SK-N-SH treated with all-trans-retinoic acid at 6 μM for 48 hours (cell line): Measurements from ENCODE around the gene SLC1A5.

Source experiments
- ARNTL ChIP-seq: fragments of 450-650 bp; formaldehyde crosslinking; IDR thresholded peaks from 2 replicates; pipeline ENCODE4 v1.5.0; 2020; ENCODE audit warnings: low read depth, mild to moderate bottlenecking, moderate library complexity, borderline replicate concordance
- GLIS3 ChIP-seq: fragments of 250-450 bp; sonication (Bioruptor Pico); IDR thresholded peaks from 2 replicates; pipeline ENCODE4 v1.5.0; 2020; ENCODE audit warnings: mild to moderate bottlenecking, moderate library complexity
- POU6F1 ChIP-seq: fragments of 250-450 bp; sonication (Bioruptor Pico); IDR thresholded peaks from 2 replicates; pipeline ENCODE4 v1.8.0; 2021; ENCODE audit warnings: low read depth, mild to moderate bottlenecking, moderate library complexity, borderline replicate concordance
- PPARA ChIP-seq: fragments of 250-450 bp; sonication (Bioruptor Pico); IDR thresholded peaks from 2 replicates; pipeline ENCODE4 v1.5.0; 2020; ENCODE audit warnings: mild to moderate bottlenecking, borderline replicate concordance
- RARB ChIP-seq: fragments of 250-450 bp; sonication (Bioruptor Pico); IDR thresholded peaks from 2 replicates; pipeline ENCODE4 v1.8.0; 2021; ENCODE audit warnings: mild to moderate bottlenecking, moderate library complexity
- TOX ChIP-seq: fragments of 250-450 bp; sonication (Bioruptor Pico); IDR thresholded peaks from 2 replicates; pipeline ENCODE4 v1.8.0; 2021; ENCODE audit warnings: mild to moderate bottlenecking, moderate library complexity, borderline replicate concordance
- ZC3H10 ChIP-seq: fragments of 250-450 bp; sonication (Bioruptor Pico); IDR thresholded peaks from 2 replicates; pipeline ENCODE4 v1.5.1; 2021; ENCODE audit warnings: mild to moderate bottlenecking, moderate library complexity
- ZFP3 ChIP-seq: fragments of 250-450 bp; sonication (Bioruptor Pico); IDR thresholded peaks from 2 replicates; pipeline ENCODE4 v1.5.0; 2020; ENCODE audit warnings: mild to moderate bottlenecking, moderate library complexity
- ZFP30 ChIP-seq: fragments of 450-650 bp; formaldehyde crosslinking; IDR thresholded peaks from 2 replicates; pipeline ENCODE4 v1.5.0; 2022; ENCODE audit warnings: mild to moderate bottlenecking, moderate library complexity
- ZNF565 ChIP-seq: fragments of 450-650 bp; formaldehyde crosslinking; conservative IDR thresholded peaks from 2 replicates; pipeline ENCODE4 v1.5.0; 2020; ENCODE audit warnings: low read depth, mild to moderate bottlenecking, moderate library complexity
- ZNF8 ChIP-seq: fragments of 450-650 bp; formaldehyde crosslinking; IDR thresholded peaks from 2 replicates; pipeline ENCODE4 v1.5.0; 2020; ENCODE audit warnings: mild to moderate bottlenecking, moderate library complexity
- TF ChIP-seq, protein P1 (sequence below): fragments of 250-450 bp; sonication (Bioruptor Pico); IDR thresholded peaks from 2 replicates; pipeline ENCODE4 v1.5.1; 2021; ENCODE audit warnings: mild to moderate bottlenecking, moderate library complexity
- TF ChIP-seq, protein P2 (sequence below): fragments of 250-450 bp; sonication (Bioruptor Pico); IDR thresholded peaks from 2 replicates; pipeline ENCODE4 v1.5.0; 2020; ENCODE audit warnings: mild to moderate bottlenecking, moderate library complexity
- TF ChIP-seq, protein P3 (sequence below): fragments of 250-450 bp; sonication (Bioruptor Pico); IDR thresholded peaks from 2 replicates; pipeline ENCODE4 v1.8.0; 2020; ENCODE audit warnings: mild to moderate bottlenecking, moderate library complexity, borderline replicate concordance

DNA sequence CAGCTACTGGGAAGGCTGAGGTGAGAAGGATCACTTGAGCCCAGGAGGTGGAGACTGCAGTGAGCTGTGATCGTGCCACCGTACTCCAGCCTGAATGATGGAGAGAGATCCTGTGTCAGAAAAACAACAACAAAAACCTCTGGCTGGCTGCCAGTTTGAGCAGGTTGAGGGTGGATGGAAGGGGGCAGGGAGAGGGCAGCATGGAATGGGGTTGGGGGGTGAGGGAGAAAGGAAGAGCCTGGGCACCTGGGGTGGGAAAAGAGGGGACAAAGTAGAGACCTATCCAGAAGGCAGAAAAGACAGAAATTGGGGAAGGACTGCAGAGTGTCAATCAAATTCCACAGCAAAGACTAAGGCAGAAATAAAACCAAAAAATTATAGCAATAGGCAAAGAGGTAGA is 4.7 kb downstream of the SLC1A5 start:
- TF ChIP-seq RARB (CRISPR knock-in tag) (no peak), GLIS3 (CRISPR knock-in tag) (no peak), ZC3H10 (CRISPR knock-in tag) (no peak), ZNF8 (CRISPR knock-in tag) (no peak), ARNTL (CRISPR knock-in tag) (no peak), PPARA (no peak), ZFP30 (CRISPR knock-in tag) (no peak), TOX (CRISPR knock-in tag) (no peak), ZNF565 (no peak), POU6F1 (CRISPR knock-in tag) (no peak), ZFP3 (CRISPR knock-in tag) (no peak)
- TF ChIP-seq, protein P1, sequence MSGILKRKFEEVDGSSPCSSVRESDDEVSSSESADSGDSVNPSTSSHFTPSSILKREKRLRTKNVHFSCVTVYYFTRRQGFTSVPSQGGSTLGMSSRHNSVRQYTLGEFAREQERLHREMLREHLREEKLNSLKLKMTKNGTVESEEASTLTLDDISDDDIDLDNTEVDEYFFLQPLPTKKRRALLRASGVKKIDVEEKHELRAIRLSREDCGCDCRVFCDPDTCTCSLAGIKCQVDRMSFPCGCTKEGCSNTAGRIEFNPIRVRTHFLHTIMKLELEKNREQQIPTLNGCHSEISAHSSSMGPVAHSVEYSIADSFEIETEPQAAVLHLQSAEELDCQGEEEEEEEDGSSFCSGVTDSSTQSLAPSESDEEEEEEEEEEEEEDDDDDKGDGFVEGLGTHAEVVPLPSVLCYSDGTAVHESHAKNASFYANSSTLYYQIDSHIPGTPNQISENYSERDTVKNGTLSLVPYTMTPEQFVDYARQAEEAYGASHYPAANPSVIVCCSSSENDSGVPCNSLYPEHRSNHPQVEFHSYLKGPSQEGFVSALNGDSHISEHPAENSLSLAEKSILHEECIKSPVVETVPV (CRISPR knock-in tag): no peak
- TF ChIP-seq, protein P2, sequence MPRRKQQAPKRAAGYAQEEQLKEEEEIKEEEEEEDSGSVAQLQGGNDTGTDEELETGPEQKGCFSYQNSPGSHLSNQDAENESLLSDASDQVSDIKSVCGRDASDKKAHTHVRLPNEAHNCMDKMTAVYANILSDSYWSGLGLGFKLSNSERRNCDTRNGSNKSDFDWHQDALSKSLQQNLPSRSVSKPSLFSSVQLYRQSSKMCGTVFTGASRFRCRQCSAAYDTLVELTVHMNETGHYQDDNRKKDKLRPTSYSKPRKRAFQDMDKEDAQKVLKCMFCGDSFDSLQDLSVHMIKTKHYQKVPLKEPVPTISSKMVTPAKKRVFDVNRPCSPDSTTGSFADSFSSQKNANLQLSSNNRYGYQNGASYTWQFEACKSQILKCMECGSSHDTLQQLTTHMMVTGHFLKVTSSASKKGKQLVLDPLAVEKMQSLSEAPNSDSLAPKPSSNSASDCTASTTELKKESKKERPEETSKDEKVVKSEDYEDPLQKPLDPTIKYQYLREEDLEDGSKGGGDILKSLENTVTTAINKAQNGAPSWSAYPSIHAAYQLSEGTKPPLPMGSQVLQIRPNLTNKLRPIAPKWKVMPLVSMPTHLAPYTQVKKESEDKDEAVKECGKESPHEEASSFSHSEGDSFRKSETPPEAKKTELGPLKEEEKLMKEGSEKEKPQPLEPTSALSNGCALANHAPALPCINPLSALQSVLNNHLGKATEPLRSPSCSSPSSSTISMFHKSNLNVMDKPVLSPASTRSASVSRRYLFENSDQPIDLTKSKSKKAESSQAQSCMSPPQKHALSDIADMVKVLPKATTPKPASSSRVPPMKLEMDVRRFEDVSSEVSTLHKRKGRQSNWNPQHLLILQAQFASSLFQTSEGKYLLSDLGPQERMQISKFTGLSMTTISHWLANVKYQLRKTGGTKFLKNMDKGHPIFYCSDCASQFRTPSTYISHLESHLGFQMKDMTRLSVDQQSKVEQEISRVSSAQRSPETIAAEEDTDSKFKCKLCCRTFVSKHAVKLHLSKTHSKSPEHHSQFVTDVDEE (CRISPR knock-in tag): no peak
- TF ChIP-seq, protein P3, sequence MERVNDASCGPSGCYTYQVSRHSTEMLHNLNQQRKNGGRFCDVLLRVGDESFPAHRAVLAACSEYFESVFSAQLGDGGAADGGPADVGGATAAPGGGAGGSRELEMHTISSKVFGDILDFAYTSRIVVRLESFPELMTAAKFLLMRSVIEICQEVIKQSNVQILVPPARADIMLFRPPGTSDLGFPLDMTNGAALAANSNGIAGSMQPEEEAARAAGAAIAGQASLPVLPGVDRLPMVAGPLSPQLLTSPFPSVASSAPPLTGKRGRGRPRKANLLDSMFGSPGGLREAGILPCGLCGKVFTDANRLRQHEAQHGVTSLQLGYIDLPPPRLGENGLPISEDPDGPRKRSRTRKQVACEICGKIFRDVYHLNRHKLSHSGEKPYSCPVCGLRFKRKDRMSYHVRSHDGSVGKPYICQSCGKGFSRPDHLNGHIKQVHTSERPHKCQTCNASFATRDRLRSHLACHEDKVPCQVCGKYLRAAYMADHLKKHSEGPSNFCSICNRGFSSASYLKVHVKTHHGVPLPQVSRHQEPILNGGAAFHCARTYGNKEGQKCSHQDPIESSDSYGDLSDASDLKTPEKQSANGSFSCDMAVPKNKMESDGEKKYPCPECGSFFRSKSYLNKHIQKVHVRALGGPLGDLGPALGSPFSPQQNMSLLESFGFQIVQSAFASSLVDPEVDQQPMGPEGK (CRISPR knock-in tag): no peak
